ENCODE measurements around the gene TAF11L7.
"Not testable (repeated sequence)": the region's sequence is repeated elsewhere in the genome, so short reads cannot be mapped to it uniquely, and the experiment has no call there.

The TAF11L7 gene

DNA sequence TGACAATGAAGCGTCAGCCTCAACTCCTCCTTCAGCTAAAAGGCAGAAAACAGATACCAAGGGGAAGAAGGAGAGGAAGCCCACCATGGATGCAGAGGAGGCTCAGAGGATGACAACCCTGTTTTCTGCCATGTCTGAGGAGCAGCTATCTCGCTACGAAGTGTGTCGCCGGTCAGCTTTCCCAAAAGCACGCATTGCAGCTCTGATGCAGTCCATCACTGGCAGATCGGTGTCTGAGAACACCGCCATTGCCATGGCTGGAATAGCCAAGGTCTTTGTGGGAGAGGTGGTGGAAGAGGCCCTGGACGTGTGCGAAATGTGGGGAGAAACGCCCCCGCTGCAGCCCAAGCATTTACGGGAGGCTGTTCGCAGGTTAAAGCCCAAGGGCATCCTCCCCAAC lies 19.4 kb upstream of the TAF11L7 start:
- Histone ChIP-seq H3K27ac (no peak overlapping the region), H3K4me3 (no peak overlapping the region)
- no peak for DNase-seq (ENCODE audit: low spot score)
- TF ChIP-seq, protein P1, sequence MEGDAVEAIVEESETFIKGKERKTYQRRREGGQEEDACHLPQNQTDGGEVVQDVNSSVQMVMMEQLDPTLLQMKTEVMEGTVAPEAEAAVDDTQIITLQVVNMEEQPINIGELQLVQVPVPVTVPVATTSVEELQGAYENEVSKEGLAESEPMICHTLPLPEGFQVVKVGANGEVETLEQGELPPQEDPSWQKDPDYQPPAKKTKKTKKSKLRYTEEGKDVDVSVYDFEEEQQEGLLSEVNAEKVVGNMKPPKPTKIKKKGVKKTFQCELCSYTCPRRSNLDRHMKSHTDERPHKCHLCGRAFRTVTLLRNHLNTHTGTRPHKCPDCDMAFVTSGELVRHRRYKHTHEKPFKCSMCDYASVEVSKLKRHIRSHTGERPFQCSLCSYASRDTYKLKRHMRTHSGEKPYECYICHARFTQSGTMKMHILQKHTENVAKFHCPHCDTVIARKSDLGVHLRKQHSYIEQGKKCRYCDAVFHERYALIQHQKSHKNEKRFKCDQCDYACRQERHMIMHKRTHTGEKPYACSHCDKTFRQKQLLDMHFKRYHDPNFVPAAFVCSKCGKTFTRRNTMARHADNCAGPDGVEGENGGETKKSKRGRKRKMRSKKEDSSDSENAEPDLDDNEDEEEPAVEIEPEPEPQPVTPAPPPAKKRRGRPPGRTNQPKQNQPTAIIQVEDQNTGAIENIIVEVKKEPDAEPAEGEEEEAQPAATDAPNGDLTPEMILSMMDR (IDR thresholded peaks at IDR 0.05): no peak

DNA sequence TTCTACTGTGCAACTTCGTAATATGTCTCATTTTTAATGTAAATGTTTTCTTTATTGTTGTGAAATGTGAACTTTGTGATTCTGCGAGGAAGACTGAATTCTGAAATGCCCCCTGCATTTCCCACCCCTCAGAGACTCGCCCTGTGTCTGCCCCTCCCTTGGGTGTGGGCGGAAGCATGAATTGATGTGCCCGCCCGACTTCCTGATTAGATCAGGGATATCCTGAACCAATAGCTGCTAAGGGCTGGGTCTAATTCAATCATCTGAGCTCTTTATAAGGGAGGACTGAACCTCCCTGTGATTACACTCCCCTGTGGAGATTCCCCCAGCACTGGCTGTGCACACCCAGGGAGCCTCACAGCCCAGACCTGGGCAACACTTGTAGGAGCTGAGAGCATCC lies 18.3 kb upstream of the TAF11L7 start, which contains the start of gene TAF11L11:
Gene TAF11L11, plus strand, starts transcription at position 304 of the 400 bp plus-strand sequence.
- H3K4me3 ChIP-seq; H3K27ac ChIP-seq; DNase-seq (ENCODE audit: low spot score): not testable (repeated sequence)

DNA sequence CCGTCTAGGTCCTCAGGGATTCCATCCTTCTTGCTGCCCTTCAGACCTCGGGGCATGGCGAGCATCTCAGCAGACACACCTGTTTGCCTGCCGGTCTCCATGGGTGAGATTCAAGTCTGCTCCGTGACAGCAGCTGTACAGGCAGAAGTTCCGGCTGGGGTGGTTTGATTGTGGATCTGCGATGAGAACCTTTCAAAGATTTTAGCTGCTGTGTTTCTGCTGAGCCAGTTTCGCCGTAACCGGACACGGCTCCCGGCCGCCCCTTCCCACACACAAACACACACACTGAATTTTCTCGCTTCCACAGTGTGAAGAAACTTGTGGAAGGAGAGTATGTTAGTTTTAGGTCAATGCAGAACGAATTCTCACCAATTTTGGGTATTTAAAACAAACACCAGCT lies 12.2 kb upstream of the TAF11L7 start, which contains the start of gene TAF11L10:
Gene TAF11L10, minus strand, starts transcription at position 101 of the 400 bp plus-strand sequence.
- not testable (repeated sequence) for DNase-seq (ENCODE audit: low spot score); H3K4me3 ChIP-seq

GRCh38 chr5:17594255-17594654 lies 8.7 kb upstream of the TAF11L7 start, which contains the start of gene TAF11L9:
Gene TAF11L9, minus strand, starts transcription at chr5:17594394.
- DNase-seq (ENCODE audit: low spot score); H3K4me3 ChIP-seq; H3K27ac ChIP-seq: not testable (repeated sequence)

More for the DNA sequence above, 12.2 kb upstream of the TAF11L7 start, which contains the start of gene TAF11L10:
- not testable (repeated sequence) for H3K27ac ChIP-seq

- not testable (repeated sequence) for DNase-seq (ENCODE audit: low spot score); H3K4me3 ChIP-seq; H3K27ac ChIP-seq
These were observed 5.3 kb upstream of the TAF11L7 start, which contains the start of gene TAF11L8 for GRCh38 chr5:17590860-17591259. Gene TAF11L8, minus strand, starts transcription at chr5:17590960.

Data from coronary artery (tissue), 2 donors.